Suprapubic skin (tissue), 3 donors: ENCODE results near the gene SIMC1.

Experiments used
- CTCF ChIP-seq, 2 donors: fragments of 200-600 bp in 1 of 2; fragments of 450-650 bp in 1 of 2; sonication (generic) in 1 of 2; IDR thresholded peaks; one replicate each; pipeline ENCODE4 v1.5.1; 2016 to 2019; ENCODE audit warnings: antibody characterized with exemption in 2 of 2, mild to moderate bottlenecking in 1 of 2, moderate library complexity in 1 of 2
- POLR2A ChIP-seq, 2 donors: fragments of 450-650 bp; IDR thresholded peaks; one replicate each; pipeline ENCODE4 v1.6.1; 2017; ENCODE audit warnings: antibody characterized with exemption in 2 of 2, mild to moderate bottlenecking in 2 of 2, moderate library complexity in 2 of 2

- no peak for TF ChIP-seq POLR2A (IDR thresholded peaks at IDR 0.05)
- no peak for TF ChIP-seq CTCF (IDR thresholded peaks at IDR 0.05)
These were observed 47.1 kb upstream of the SIMC1 start for GRCh38 chr5:176190886-176191755.
